NT2/D1 (cell line): Measurements from ENCODE around the gene TMEM232.

Source experiments
- DNase-seq: peaks from one replicate; pipeline ENCODE4 v3.0.0-alpha.2; 2011; ENCODE audit warnings: low read depth, low spot score
- H3K27me3 ChIP-seq: 2 replicates; pipeline ENCODE4 v1.6.0; 2011; ENCODE audit warnings: mild to moderate bottlenecking; ENCODE audit not compliant: insufficient read length, insufficient read depth
- H3K36me3 ChIP-seq: 2 replicates; pipeline ENCODE4 v1.6.1; 2011; ENCODE audit warnings: mild to moderate bottlenecking, low read length, mixed read lengths; ENCODE audit not compliant: insufficient read depth, insufficient read length
- H3K4me1 ChIP-seq: 2 replicates; pipeline ENCODE4 v1.5.1; 2011; ENCODE audit not compliant: insufficient read depth, insufficient read length
- H3K4me3 ChIP-seq: 2 replicates; pipeline ENCODE4 v1.5.1; 2011; ENCODE audit warnings: low read depth; ENCODE audit not compliant: insufficient read length
- H3K9ac ChIP-seq: 2 replicates; pipeline ENCODE4 v1.6.0; 2011; ENCODE audit warnings: low read depth; ENCODE audit not compliant: insufficient read length
- H3K9me3 ChIP-seq: 2 replicates; pipeline ENCODE4 v1.5.1; 2011; ENCODE audit warnings: mild to moderate bottlenecking, low read length; ENCODE audit not compliant: insufficient read depth
- SUZ12 ChIP-seq: IDR thresholded peaks from 2 replicates; pipeline ENCODE4 v1.6.1; 2011; ENCODE audit not compliant: insufficient read length, insufficient read depth; ENCODE audit errors: extremely low read depth
- YY1 ChIP-seq: IDR thresholded peaks from 2 replicates; pipeline ENCODE4 v1.6.1; 2011; ENCODE audit not compliant: insufficient read length, insufficient read depth
- ZNF274 ChIP-seq: IDR thresholded peaks from 2 replicates; pipeline ENCODE4 v1.6.1; 2011; ENCODE audit warnings: mild to moderate bottlenecking, low read depth, low read length

Gene TMEM232

DNA sequence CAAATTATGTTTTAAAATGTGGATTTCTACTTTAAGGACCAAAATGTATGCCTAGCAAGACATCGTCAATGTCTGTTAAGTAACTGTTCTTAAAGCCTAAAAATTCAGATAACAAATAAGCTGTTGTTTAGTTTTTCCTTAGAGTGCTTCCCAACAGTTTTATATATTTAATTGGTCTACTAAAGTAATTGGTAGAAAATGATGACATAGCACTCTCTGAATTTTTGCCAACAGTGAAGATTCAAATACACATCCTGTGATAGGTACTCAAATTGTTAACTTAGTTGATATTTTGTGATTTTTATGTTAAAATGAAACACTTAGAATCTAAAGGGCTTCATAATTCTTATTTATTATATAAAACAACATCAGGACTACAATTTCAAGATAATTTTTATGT is 107.5 kb downstream of the TMEM232 start:
- no peaks in the 10 kb centered on the region for H3K27me3 ChIP-seq
- no peak overlapping the region for H3K4me3 ChIP-seq
- no peak overlapping the region for H3K9ac ChIP-seq
- DNase-seq: no peak
- H3K9me3 ChIP-seq: no peaks in the 10 kb centered on the region
- H3K4me1 ChIP-seq: no peaks in the 10 kb centered on the region
- no peaks in the 10 kb centered on the region for H3K36me3 ChIP-seq
- no peak for TF ChIP-seq YY1
- TF ChIP-seq ZNF274: no peak
- no peak for TF ChIP-seq SUZ12

- Histone ChIP-seq H3K36me3 (no peaks in the 10 kb centered on the region), H3K4me3 (no peak overlapping the region), H3K27me3 (no peaks in the 10 kb centered on the region), H3K9me3 (no peaks in the 10 kb centered on the region), H3K9ac (no peak overlapping the region), H3K4me1 (no peaks in the 10 kb centered on the region)
- DNase-seq: no peak
- TF ChIP-seq YY1 (no peak), ZNF274 (no peak), SUZ12 (no peak)
These were observed 110.5 kb downstream of the TMEM232 start for GRCh38 chr5:110616009-110616408.

DNA sequence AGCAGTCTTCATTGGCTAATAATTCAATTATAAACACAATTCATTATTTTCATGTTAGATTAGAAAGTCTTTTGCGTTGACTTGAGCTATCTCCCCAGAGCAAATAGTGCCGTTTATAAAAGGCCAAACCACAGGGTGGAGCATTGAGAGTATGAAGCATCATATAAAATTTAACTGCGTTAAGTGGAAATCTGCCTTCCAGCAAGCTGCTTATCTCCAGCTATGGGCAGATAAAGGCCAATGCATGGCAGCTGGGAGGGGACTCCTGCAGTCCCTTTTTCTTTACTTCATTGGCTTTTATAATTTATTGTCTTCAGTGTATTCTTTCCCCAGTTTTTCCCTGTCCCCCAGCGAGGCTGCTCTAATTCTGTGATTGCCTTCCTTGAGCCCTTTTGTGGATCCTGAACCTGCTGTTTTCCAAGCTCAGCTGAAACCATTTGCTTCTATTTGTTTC is 113.7 kb downstream of the TMEM232 start:
- H3K36me3 ChIP-seq: no peaks in the 10 kb centered on the region
- DNase-seq: no peak
- TF ChIP-seq SUZ12 (no peak), ZNF274 (no peak), YY1 (no peak)
- no peak overlapping the region for H3K4me3 ChIP-seq
- no peaks in the 10 kb centered on the region for H3K9me3 ChIP-seq
- H3K4me1 ChIP-seq: no peaks in the 10 kb centered on the region
- H3K27me3 ChIP-seq: no peaks in the 10 kb centered on the region
- no peak overlapping the region for H3K9ac ChIP-seq

- Histone ChIP-seq H3K4me3 (no peak overlapping the region), H3K9me3 (no peaks in the 10 kb centered on the region), H3K4me1 (no peaks in the 10 kb centered on the region), H3K36me3 (no peaks in the 10 kb centered on the region), H3K27me3 (no peaks in the 10 kb centered on the region), H3K9ac (no peak overlapping the region)
- no peak for DNase-seq
- TF ChIP-seq ZNF274 (no peak), YY1 (no peak), SUZ12 (no peak)
These were observed 114.7 kb downstream of the TMEM232 start for GRCh38 chr5:110611817-110612216.

GRCh38 chr5:110594866-110595265 is 131.6 kb downstream of the TMEM232 start:
- no peaks in the 10 kb centered on the region for H3K36me3 ChIP-seq
- H3K4me3 ChIP-seq: no peak overlapping the region
- DNase-seq: no peak
- no peaks in the 10 kb centered on the region for H3K4me1 ChIP-seq
- TF ChIP-seq SUZ12 (no peak), YY1 (no peak), ZNF274 (no peak)
- no peaks in the 10 kb centered on the region for H3K9me3 ChIP-seq
- H3K9ac ChIP-seq: no peak overlapping the region
- H3K27me3 ChIP-seq: no peaks in the 10 kb centered on the region

DNA sequence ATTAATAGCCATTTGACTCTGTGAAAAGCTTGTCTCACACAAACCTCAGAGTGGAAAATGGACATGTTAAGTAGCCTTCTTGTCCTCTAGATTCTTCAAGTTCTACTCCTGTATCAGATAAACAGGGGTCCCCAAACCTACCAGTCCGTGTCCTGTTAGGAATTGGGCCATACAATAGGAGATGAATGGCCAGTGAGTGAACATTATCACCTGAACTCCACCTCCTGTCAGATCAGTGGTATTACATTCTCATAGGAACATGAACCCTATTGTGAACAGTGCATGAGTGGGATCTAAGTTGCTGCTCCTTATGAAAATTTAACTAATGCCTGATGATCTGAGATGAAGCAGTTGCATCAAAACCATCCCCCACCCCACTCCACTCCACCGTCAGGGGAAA is 136.3 kb downstream of the TMEM232 start:
- Histone ChIP-seq H3K4me1 (no peaks in the 10 kb centered on the region), H3K9me3 (no peaks in the 10 kb centered on the region), H3K4me3 (no peak overlapping the region), H3K27me3 (no peaks in the 10 kb centered on the region), H3K36me3 (no peaks in the 10 kb centered on the region), H3K9ac (no peak overlapping the region)
- no peak for TF ChIP-seq SUZ12
- TF ChIP-seq ZNF274: no peak
- TF ChIP-seq YY1: no peak
- DNase-seq: no peak

DNA sequence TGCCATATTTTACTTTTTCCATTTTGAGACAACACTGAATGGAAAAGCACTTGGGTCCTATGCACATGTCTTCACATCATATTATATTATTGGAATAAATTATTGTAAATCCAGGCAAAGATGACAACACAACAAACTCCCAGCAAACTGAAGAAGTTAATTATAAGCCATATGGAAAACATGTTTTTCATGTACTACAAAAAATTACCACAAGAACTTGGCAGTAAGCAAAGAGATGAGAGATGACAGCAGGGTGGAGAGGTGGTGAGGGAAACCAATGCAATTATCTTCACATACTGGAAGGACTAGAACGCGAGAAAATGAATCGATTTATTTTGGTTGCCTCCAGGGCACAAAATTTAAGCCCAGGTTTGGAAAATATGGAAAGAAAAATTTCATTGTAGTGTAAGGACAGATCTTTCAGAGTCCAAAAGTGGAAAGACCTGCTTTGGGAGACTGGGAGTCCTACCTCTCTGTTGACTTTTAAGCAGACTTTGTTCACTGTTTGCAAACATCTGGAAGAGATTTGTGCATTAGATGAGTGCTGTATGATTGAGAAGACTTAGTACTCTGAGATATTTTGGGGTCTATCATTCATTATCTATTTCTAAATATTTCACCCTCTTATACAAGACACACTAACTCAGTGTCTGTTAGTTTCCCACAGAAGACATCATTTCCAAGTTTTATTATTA is 138.0 kb downstream of the TMEM232 start:
- Histone ChIP-seq H3K9ac (no peak overlapping the region), H3K9me3 (no peaks in the 10 kb centered on the region), H3K4me3 (no peak overlapping the region), H3K27me3 (no peaks in the 10 kb centered on the region), H3K36me3 (no peaks in the 10 kb centered on the region), H3K4me1 (no peaks in the 10 kb centered on the region)
- no peak for DNase-seq
- TF ChIP-seq ZNF274: no peak
- TF ChIP-seq SUZ12: no peak
- no peak for TF ChIP-seq YY1
